ENCODE data around the gene CDK14.

CDK14 gene

GRCh38 chr7:90599892-90600555 is 3.9 kb downstream of the CDK14 start:
- Histone ChIP-seq H2BK12ac (ENCODE audit: low read length) (no peak overlapping the region), H2BK5ac (ENCODE audit: low read depth, low read length, poor library complexity) (no peak overlapping the region), H3K79me1 (ENCODE audit: low read length) (peaks cover 8% of the 10 kb centered on the region), H3K14ac (ENCODE audit: low read length) (no peak overlapping the region), H2AK5ac (ENCODE audit: low read length) (no peak overlapping the region), H3K4ac (ENCODE audit: low read depth, low read length) (no peak overlapping the region), H3K4me3 (ENCODE audit: low read depth, low read length) (no peak overlapping the region), H3K79me2 (ENCODE audit: control insufficient read depth, insufficient read depth, low read length, poor library complexity) (peaks cover 8% of the 10 kb centered on the region), H3K9me3 (ENCODE audit: insufficient read depth, low read depth, low read length) (no peaks in the 10 kb centered on the region), H3K27me3 (ENCODE audit: insufficient read depth, low read length) (no peaks in the 10 kb centered on the region), H4K91ac (ENCODE audit: low read depth, low read length) (no peak overlapping the region), H3K18ac (ENCODE audit: low read length) (no peak overlapping the region), H3K9ac (ENCODE audit: low read length) (no peak overlapping the region), H4K12ac (ENCODE audit: low read depth, low read length) (no peak overlapping the region), H2AFZ (ENCODE audit: insufficient read depth, low read length, poor library complexity) (no peak overlapping the region), H2BK120ac (ENCODE audit: insufficient read depth, low read length, poor library complexity) (no peak overlapping the region), H3K4me1 (ENCODE audit: control insufficient read depth in 1 of 2, insufficient read depth in 2 of 2, low read length in 2 of 2) (no peaks in the 10 kb centered on the region), H3K23ac (ENCODE audit: low read length) (no peak overlapping the region), H4K8ac (ENCODE audit: low read depth, low read length) (no peak overlapping the region), H3K36me3 (ENCODE audit: control insufficient read depth in 1 of 2, insufficient read depth in 2 of 2, low read length in 2 of 2) (peaks cover 0 to 1% of the 10 kb centered on the region in 2 experiments), H3K27ac (ENCODE audit: low read depth, low read length) (no peak overlapping the region), H3K4me2 (ENCODE audit: low read length) (no peak overlapping the region)
- DNase-seq = no peak
- WGBS (ENCODE audit: extremely low coverage, insufficient coverage, insufficient read length) = no CpG with 5 or more reads among the region's 4 CpGs

- no peak overlapping the region for H3K14ac ChIP-seq (ENCODE audit: low read length)
- H2AFZ ChIP-seq (ENCODE audit: insufficient read depth, low read length, poor library complexity) = no peak overlapping the region
- H4K8ac ChIP-seq (ENCODE audit: low read depth, low read length) = no peak overlapping the region
- no peaks in the 10 kb centered on the region for H3K4me1 ChIP-seq (ENCODE audit: control insufficient read depth in 1 of 2, insufficient read depth in 2 of 2, low read length in 2 of 2)
- no peak overlapping the region for H4K12ac ChIP-seq (ENCODE audit: low read depth, low read length)
- peaks cover 0 to 1% of the 10 kb centered on the region in 2 experiments for H3K36me3 ChIP-seq (ENCODE audit: control insufficient read depth in 1 of 2, insufficient read depth in 2 of 2, low read length in 2 of 2)
- H3K4me2 ChIP-seq (ENCODE audit: low read length) = no peak overlapping the region
- H3K9ac ChIP-seq (ENCODE audit: low read length) = no peak overlapping the region
- no peak overlapping the region for H3K23ac ChIP-seq (ENCODE audit: low read length)
- no peak overlapping the region for H2AK5ac ChIP-seq (ENCODE audit: low read length)
- H3K27ac ChIP-seq (ENCODE audit: low read depth, low read length) = no peak overlapping the region
- H2BK120ac ChIP-seq (ENCODE audit: insufficient read depth, low read length, poor library complexity) = no peak overlapping the region
- H3K79me2 ChIP-seq (ENCODE audit: control insufficient read depth, insufficient read depth, low read length, poor library complexity) = no peaks in the 10 kb centered on the region
- no CpG with 5 or more reads among the region's 1 CpG for WGBS (ENCODE audit: extremely low coverage, insufficient coverage, insufficient read length)
- no peaks in the 10 kb centered on the region for H3K79me1 ChIP-seq (ENCODE audit: low read length)
- no peak overlapping the region for H3K18ac ChIP-seq (ENCODE audit: low read length)
- DNase-seq = no peak
- H3K4me3 ChIP-seq (ENCODE audit: low read depth, low read length) = no peak overlapping the region
- H4K91ac ChIP-seq (ENCODE audit: low read depth, low read length) = no peak overlapping the region
- no peak overlapping the region for H3K4ac ChIP-seq (ENCODE audit: low read depth, low read length)
- no peaks in the 10 kb centered on the region for H3K27me3 ChIP-seq (ENCODE audit: insufficient read depth, low read length)
- no peaks in the 10 kb centered on the region for H3K9me3 ChIP-seq (ENCODE audit: insufficient read depth, low read depth, low read length)
- H2BK12ac ChIP-seq (ENCODE audit: low read length) = no peak overlapping the region
- no peak overlapping the region for H2BK5ac ChIP-seq (ENCODE audit: low read depth, low read length, poor library complexity)
Observed at GRCh38 chr7:90602303-90602702, 6.2 kb downstream of the CDK14 start.

- DNase-seq = peak in 1 of 2 donors; percentile 68
- no CpG with 5 or more reads among the region's 1 CpG for WGBS (ENCODE audit: extremely low coverage, insufficient coverage, insufficient read length)
Observed at GRCh38 chr7:90603346-90603745, 7.2 kb downstream of the CDK14 start.

DNA sequence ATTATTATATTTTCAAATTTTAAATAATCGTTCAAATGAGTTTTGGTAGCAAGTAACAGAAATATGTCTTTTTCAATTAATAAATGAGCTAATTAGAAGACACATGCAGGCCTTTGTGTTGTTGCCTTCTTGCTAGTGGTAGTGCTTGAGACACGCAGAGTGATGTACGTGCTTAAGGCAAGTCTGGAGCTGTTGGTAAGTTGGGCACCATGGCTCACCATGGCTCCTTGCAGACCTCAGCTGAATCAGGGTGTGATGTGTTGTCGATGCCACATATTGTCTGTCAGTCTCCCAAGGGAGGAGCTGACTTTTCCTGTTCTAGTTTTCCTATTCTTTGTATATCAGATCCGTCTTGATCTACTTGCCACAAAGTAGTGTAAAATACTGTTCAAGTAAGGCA is 8.3 kb downstream of the CDK14 start:
- Histone ChIP-seq H2BK5ac (ENCODE audit: low read depth, low read length, poor library complexity) (no peak overlapping the region), H3K36me3 (ENCODE audit: control insufficient read depth in 1 of 2, insufficient read depth in 2 of 2, low read length in 2 of 2) (peaks cover 0 to 1% of the 10 kb centered on the region in 2 experiments), H3K79me1 (ENCODE audit: low read length) (no peaks in the 10 kb centered on the region), H3K27ac (ENCODE audit: low read depth, low read length) (no peak overlapping the region), H3K23ac (ENCODE audit: low read length) (no peak overlapping the region), H4K91ac (ENCODE audit: low read depth, low read length) (no peak overlapping the region), H3K18ac (ENCODE audit: low read length) (no peak overlapping the region), H2BK120ac (ENCODE audit: insufficient read depth, low read length, poor library complexity) (no peak overlapping the region), H3K9ac (ENCODE audit: low read length) (no peak overlapping the region), H3K4ac (ENCODE audit: low read depth, low read length) (no peak overlapping the region), H4K12ac (ENCODE audit: low read depth, low read length) (no peak overlapping the region), H3K4me2 (ENCODE audit: low read length) (no peak overlapping the region), H3K9me3 (ENCODE audit: insufficient read depth, low read depth, low read length) (no peaks in the 10 kb centered on the region), H2AK5ac (ENCODE audit: low read length) (no peak overlapping the region), H3K27me3 (ENCODE audit: insufficient read depth, low read length) (no peaks in the 10 kb centered on the region), H3K4me3 (ENCODE audit: low read depth, low read length) (no peak overlapping the region), H3K79me2 (ENCODE audit: control insufficient read depth, insufficient read depth, low read length, poor library complexity) (no peaks in the 10 kb centered on the region), H4K8ac (ENCODE audit: low read depth, low read length) (no peak overlapping the region), H2AFZ (ENCODE audit: insufficient read depth, low read length, poor library complexity) (no peak overlapping the region), H3K4me1 (ENCODE audit: control insufficient read depth in 1 of 2, insufficient read depth in 2 of 2, low read length in 2 of 2) (no peaks in the 10 kb centered on the region), H2BK12ac (ENCODE audit: low read length) (no peak overlapping the region), H3K14ac (ENCODE audit: low read length) (no peak overlapping the region)
- WGBS (ENCODE audit: extremely low coverage, insufficient coverage, insufficient read length) = no CpG with 5 or more reads among the region's 5 CpGs
- DNase-seq = no peak

More at GRCh38 chr7:90603346-90603745, 7.2 kb downstream of the CDK14 start:
- Histone ChIP-seq H3K36me3 (ENCODE audit: control insufficient read depth in 1 of 2, insufficient read depth in 2 of 2, low read length in 2 of 2) (peaks cover 0 to 1% of the 10 kb centered on the region in 2 experiments), H3K23ac (ENCODE audit: low read length) (no peak overlapping the region), H3K27me3 (ENCODE audit: insufficient read depth, low read length) (no peaks in the 10 kb centered on the region), H3K14ac (ENCODE audit: low read length) (no peak overlapping the region), H3K18ac (ENCODE audit: low read length) (no peak overlapping the region), H3K79me1 (ENCODE audit: low read length) (no peaks in the 10 kb centered on the region), H2BK12ac (ENCODE audit: low read length) (no peak overlapping the region), H4K8ac (ENCODE audit: low read depth, low read length) (no peak overlapping the region), H3K27ac (ENCODE audit: low read depth, low read length) (no peak overlapping the region), H3K4ac (ENCODE audit: low read depth, low read length) (no peak overlapping the region), H3K9me3 (ENCODE audit: insufficient read depth, low read depth, low read length) (no peaks in the 10 kb centered on the region), H4K91ac (ENCODE audit: low read depth, low read length) (no peak overlapping the region), H4K12ac (ENCODE audit: low read depth, low read length) (no peak overlapping the region), H3K4me2 (ENCODE audit: low read length) (no peak overlapping the region), H2BK5ac (ENCODE audit: low read depth, low read length, poor library complexity) (no peak overlapping the region), H2AK5ac (ENCODE audit: low read length) (no peak overlapping the region), H3K9ac (ENCODE audit: low read length) (no peak overlapping the region), H3K79me2 (ENCODE audit: control insufficient read depth, insufficient read depth, low read length, poor library complexity) (no peaks in the 10 kb centered on the region), H3K4me1 (ENCODE audit: control insufficient read depth in 1 of 2, insufficient read depth in 2 of 2, low read length in 2 of 2) (no peaks in the 10 kb centered on the region), H3K4me3 (ENCODE audit: low read depth, low read length) (no peak overlapping the region), H2BK120ac (ENCODE audit: insufficient read depth, low read length, poor library complexity) (no peak overlapping the region), H2AFZ (ENCODE audit: insufficient read depth, low read length, poor library complexity) (no peak overlapping the region)
